Ishikawa (cell line): ENCODE results near the gene NSMCE3.

Experiments used
- CEBPB ChIP-seq: IDR thresholded peaks from 2 replicates; pipeline ENCODE4 v1.6.1; 2012
- CREB1 ChIP-seq: IDR thresholded peaks from 2 replicates; pipeline ENCODE4 v1.6.1; 2012; ENCODE audit warnings: low read depth
- EGR1 ChIP-seq: IDR thresholded peaks from 2 replicates; pipeline ENCODE4 v1.6.1; 2012
- EP300 ChIP-seq: IDR thresholded peaks from 2 replicates; pipeline ENCODE4 v1.6.1; 2012; ENCODE audit warnings: borderline replicate concordance
- FOXM1 ChIP-seq: IDR thresholded peaks from 2 replicates; pipeline ENCODE4 v1.6.1; 2012; ENCODE audit warnings: low read depth, borderline replicate concordance
- MAX ChIP-seq: IDR thresholded peaks from 2 replicates; pipeline ENCODE4 v1.6.1; 2012
- NFIC ChIP-seq: IDR thresholded peaks from 2 replicates; pipeline ENCODE4 v1.6.1; 2012
- RAD21 ChIP-seq: IDR thresholded peaks from 2 replicates; pipeline ENCODE4 v1.6.1; 2012; ENCODE audit warnings: low read depth
- REST ChIP-seq: IDR thresholded peaks from 2 replicates; pipeline ENCODE4 v1.6.1; 2012; ENCODE audit warnings: low read depth, mild to moderate bottlenecking
- TAF1 ChIP-seq: IDR thresholded peaks from 2 replicates; pipeline ENCODE4 v1.6.1; 2012; ENCODE audit warnings: low read depth, mild to moderate bottlenecking
- TCF12 ChIP-seq: IDR thresholded peaks from 2 replicates; pipeline ENCODE4 v1.6.1; 2012; ENCODE audit warnings: low read depth
- TEAD4 ChIP-seq: IDR thresholded peaks from 2 replicates; pipeline ENCODE4 v1.6.1; 2012
- USF1 ChIP-seq: IDR thresholded peaks from 2 replicates; pipeline ENCODE4 v1.6.1; 2012
- YY1 ChIP-seq: IDR thresholded peaks from 2 replicates; pipeline ENCODE4 v1.6.1; 2012; ENCODE audit warnings: low read depth
- ZBTB7A ChIP-seq: IDR thresholded peaks from 2 replicates; pipeline ENCODE4 v1.6.1; 2012; ENCODE audit warnings: low read depth

NSMCE3 gene

GRCh38 chr15:29269485-29270168, at the start of gene NSMCE3:
Gene NSMCE3, minus strand, starts transcription at chr15:29269822. Its CDS starts 117 bp downstream, at chr15:29269705.
- TF ChIP-seq CREB1 (peak; percentile 84), ZBTB7A (no peak), USF1 (no peak), YY1 (peak; percentile 47), TCF12 (0 out of 2 replicates have a peak, but pooled peaks have one; percentile 37), REST (no peak), RAD21 (no peak), FOXM1 (no peak), TEAD4 (no peak), EP300 (no peak), NFIC (no peak), MAX (peak; percentile 91), CEBPB (no peak), TAF1 (peak; percentile 72), EGR1 (no peak)

GRCh38 chr15:29316422-29316821, 46.8 kb upstream of the NSMCE3 start:
- TF ChIP-seq TCF12 (no peak), EGR1 (no peak), ZBTB7A (no peak), TAF1 (no peak), RAD21 (no peak)

GRCh38 chr15:29312387-29312786, 42.8 kb upstream of the NSMCE3 start:
- no peak for TF ChIP-seq TAF1
- no peak for TF ChIP-seq YY1
- TF ChIP-seq CREB1: no peak
- no peak for TF ChIP-seq FOXM1
- no peak for TF ChIP-seq CEBPB
- TF ChIP-seq TEAD4: no peak
- no peak for TF ChIP-seq USF1
- TF ChIP-seq TCF12: no peak
- TF ChIP-seq EP300: no peak
- no peak for TF ChIP-seq ZBTB7A
- no peak for TF ChIP-seq EGR1

GRCh38 chr15:29311696-29312095, 42.1 kb upstream of the NSMCE3 start:
- TF ChIP-seq MAX: no peak
- TF ChIP-seq EP300: no peak
- no peak for TF ChIP-seq FOXM1
- TF ChIP-seq TAF1: no peak
- no peak for TF ChIP-seq CREB1
- TF ChIP-seq TCF12: no peak
- TF ChIP-seq EGR1: no peak
- no peak for TF ChIP-seq RAD21
- TF ChIP-seq REST: no peak
- TF ChIP-seq TEAD4: no peak
- no peak for TF ChIP-seq NFIC
- no peak for TF ChIP-seq USF1
- TF ChIP-seq CEBPB: no peak
- no peak for TF ChIP-seq ZBTB7A
- TF ChIP-seq YY1: no peak

- TF ChIP-seq TCF12: no peak
- TF ChIP-seq RAD21: no peak
- TF ChIP-seq CREB1: no peak
- TF ChIP-seq EP300: no peak
- no peak for TF ChIP-seq CEBPB
- no peak for TF ChIP-seq TAF1
- no peak for TF ChIP-seq FOXM1
- TF ChIP-seq YY1: no peak
- TF ChIP-seq EGR1: no peak
- no peak for TF ChIP-seq ZBTB7A
- TF ChIP-seq REST: no peak
- no peak for TF ChIP-seq TEAD4
- no peak for TF ChIP-seq MAX
- no peak for TF ChIP-seq NFIC
Measured at GRCh38 chr15:29309139-29309538, 39.5 kb upstream of the NSMCE3 start.
